HG02884 (cell line): ENCODE measurements around the gene CA10.

Source experiments
- ATAC-seq: cut with Tn5 transposase; IDR thresholded peaks from one replicate; pipeline ENCODE4 v1.9.1; 2021; ENCODE audit warnings: mild to moderate bottlenecking, moderate library complexity; ENCODE audit not compliant: unreplicated experiment

Gene CA10

DNA sequence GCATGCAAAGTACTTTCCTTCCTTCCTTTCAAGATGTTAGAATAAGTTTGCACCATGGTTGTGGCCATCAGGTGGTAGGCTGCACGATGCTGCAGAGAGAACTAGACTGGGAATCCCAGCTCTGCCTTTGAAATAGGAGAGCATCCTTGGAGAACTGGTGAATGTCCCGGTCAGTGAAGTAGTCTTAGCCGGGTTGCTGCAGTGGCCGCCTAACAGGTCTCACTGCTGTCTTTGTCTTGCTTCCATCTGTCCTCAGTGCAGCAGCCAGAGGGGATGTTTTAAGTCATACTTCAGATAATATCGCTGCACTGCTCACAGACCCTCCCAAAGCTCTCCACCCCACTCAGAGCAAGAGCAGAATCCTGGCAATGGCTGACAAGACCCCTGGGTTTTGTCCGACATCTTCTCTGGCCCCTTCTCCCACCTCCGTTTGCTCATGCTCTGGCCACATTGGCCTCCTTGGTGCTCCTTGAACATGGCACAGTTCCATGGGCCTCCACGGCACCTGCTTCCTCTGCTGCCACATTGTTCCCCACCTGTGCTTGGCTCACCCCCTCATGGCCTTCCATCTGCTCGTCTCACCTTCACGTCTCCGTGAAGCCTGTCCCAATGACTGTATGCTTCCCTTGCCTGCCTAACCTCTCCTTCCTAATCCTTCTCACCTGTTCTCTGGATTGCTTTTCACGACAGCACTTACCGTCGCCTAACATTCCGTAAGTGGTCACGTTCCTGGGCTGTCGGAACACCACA is 458.3 kb downstream of the CA10 start:
- ATAC-seq = no peak

- no peak for ATAC-seq
Measured at GRCh38 chr17:51699303-51699702, 459.2 kb downstream of the CA10 start.

- ATAC-seq = no peak
Measured at GRCh38 chr17:51692917-51693316, 465.6 kb downstream of the CA10 start.

GRCh38 chr17:51687887-51688286 is 470.6 kb downstream of the CA10 start:
- no peak for ATAC-seq

- no peak for ATAC-seq
Measured at GRCh38 chr17:51685287-51685909, 473.1 kb downstream of the CA10 start.

- no peak for ATAC-seq
Measured at GRCh38 chr17:51684214-51684613, 474.3 kb downstream of the CA10 start.

GRCh38 chr17:51683291-51683690 is 475.2 kb downstream of the CA10 start:
- ATAC-seq = no peak

- ATAC-seq = no peak
Measured at GRCh38 chr17:51682115-51682514, 476.4 kb downstream of the CA10 start.

GRCh38 chr17:51677875-51678274 is 480.6 kb downstream of the CA10 start:
- no peak for ATAC-seq

DNA sequence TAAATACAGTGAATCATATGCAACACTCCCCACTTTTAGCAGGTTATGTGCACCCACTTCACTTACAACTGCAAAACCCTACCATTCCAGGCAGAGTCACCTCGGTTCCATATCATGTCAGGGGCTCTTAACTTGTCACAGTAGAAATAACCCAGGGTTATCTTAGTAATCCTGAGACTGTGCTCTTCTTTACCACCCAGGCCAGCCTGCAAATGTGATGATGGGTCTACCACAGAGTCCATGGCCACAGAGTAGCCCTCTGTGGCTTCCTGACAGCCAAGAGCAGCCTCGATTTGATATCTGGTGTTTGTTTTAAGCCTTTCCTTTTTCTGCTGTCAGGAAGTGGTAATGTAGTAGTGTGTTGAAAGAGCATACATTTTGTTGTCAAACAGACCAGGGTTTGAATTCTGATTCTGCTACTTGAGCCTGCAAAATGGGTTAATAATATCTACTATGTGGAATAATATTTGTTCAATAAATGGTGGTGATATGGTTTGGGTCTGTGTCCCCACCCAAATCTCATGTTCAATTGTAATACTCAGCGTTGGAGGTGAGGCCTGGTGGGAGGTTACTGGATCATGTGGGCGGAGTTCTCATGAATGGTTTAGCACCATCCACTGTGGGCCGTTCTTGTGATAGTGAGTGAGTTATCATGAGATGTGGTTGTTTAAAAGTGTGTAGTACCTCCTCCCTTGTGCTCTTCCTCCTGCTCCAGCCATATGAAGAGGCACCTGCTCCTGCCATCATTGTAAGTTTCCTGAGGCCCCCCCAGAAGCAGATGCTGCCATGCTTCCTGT is 481.6 kb downstream of the CA10 start:
- no peak for ATAC-seq

- ATAC-seq = no peak
Measured at GRCh38 chr17:51674579-51675255, 483.8 kb downstream of the CA10 start.

GRCh38 chr17:51673070-51673469 is 485.4 kb downstream of the CA10 start:
- no peak for ATAC-seq

GRCh38 chr17:51672065-51672464 is 486.4 kb downstream of the CA10 start:
- ATAC-seq = no peak

- ATAC-seq = no peak
Measured at GRCh38 chr17:51670899-51671298, 487.6 kb downstream of the CA10 start.

- ATAC-seq = no peak
Measured at GRCh38 chr17:51668963-51669246, 489.6 kb downstream of the CA10 start.

GRCh38 chr17:51668155-51668962 is 490.2 kb downstream of the CA10 start:
- no peak for ATAC-seq

GRCh38 chr17:51667706-51668083 is 490.8 kb downstream of the CA10 start:
- no peak for ATAC-seq

GRCh38 chr17:51666971-51667705 is 491.4 kb downstream of the CA10 start:
- no peak for ATAC-seq

DNA sequence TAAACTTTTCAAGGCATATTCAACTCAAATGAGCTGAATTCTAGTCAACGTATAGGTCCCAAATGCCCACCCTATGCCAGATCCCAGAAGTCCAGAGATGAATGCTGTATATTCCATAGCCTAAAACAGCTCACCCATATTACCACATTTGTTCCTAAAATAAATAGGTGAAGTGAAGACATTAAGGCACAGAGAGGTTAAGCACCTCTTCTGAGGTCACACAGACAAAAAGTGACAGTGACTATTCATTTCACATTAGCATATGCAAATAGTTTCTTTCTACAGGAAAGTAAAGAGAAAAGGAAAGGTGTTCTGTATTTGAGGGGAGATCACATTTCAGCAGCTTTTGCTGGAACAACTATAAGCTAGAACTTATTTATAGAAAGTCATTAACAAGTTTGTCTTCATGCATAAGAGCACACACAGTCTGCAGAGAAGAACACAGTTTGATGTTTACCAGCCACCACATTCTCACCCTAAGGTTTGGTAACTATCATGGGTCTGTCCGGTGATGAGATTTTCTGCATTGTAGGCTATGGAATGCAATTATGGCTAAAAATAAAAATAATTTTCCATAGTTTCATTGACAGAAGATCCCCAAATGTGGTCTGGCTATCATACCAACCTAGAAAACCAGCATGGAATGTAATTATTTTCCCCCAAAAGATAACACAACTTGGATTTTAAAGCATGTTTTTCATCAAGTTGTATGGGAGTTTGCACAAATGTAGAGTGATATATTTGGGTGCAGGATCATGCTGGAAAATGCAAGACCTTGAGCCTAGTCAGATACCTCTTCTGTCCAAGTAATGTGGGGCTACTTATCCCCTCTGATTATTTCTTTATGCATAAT is 496.1 kb downstream of the CA10 start:
- ATAC-seq = no peak
